D341Med (cell line): ENCODE results near the gene MSANTD1.

Experiments
- DNase-seq: peaks from one replicate; pipeline ENCODE4 v3.0.0; 2012; ENCODE audit warnings: low spot score

Gene MSANTD1

DNA sequence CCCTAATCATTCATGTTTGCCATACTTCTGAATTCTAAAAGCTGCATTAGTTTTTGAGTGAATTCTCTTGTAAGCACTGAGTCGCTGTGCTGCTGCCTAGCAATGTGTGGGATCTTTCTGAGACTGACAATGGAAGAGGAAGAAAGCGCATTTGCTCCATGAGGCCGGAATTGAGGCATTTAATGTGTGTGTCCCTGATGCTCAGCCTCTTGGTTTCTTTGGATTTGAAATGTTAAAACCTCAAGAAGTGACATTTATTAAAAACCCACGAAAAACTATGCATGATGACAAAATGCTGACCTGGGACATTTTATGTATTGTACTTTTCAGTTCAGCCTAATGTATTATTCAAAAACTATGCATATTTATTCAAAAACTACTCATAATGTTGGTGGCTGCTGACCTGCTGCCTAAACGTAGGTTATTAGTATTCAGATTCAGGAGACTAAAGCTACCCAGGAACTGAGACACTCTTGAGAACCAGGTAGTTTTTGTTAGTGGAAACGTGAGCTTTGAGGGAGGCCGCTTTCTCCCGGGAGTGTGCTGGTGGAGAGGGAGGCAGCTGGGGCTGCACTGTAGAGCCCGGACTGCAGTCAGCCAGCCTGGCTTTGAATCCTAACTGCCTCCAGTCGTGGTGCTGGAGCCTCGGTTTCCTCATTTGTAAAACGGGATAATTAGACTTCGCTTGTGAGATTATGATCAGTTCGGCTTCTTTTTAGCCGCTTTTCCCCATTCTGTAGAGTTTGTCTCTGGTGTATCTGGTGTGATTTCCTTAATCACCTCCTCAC, 55.2 kb downstream of the MSANTD1 start:
- no peak for DNase-seq

- DNase-seq = no peak
Measured at GRCh38 chr4:3304831-3305609, 56.1 kb downstream of the MSANTD1 start.

- DNase-seq = no peak
Measured at GRCh38 chr4:3305610-3306371, 56.8 kb downstream of the MSANTD1 start.
